ENCODE measurements around the gene CYTH2. TPM values are rescaled to one million over a fixed set of nuclear protein-coding genes. Genes with fewer than 3 reads are reported as not detected.
"Not testable (repeated sequence)": the region's sequence is repeated elsewhere in the genome, so short reads cannot be mapped to it uniquely, and the experiment has no call there.

The CYTH2 gene
- total RNA-seq, 2 donors from 2014 or later, result 68.3 to 75.6 TPM

- intact Hi-C loops (cut with DNase I, micrococcal nuclease), result loop anchor here in 1 of 2 donors (5.0 kb wide), 1 partner anchor 94 kb away; no protein-coding TSS in a partner anchor
- DNase-seq, ATAC-seq: not testable (repeated sequence)
Measured at GRCh38 chr19:48488478-48488877, 19.3 kb downstream of the CYTH2 start.

- intact Hi-C loops (cut with DNase I, micrococcal nuclease), result loop anchor here in 1 of 2 donors (5.0 kb wide), 1 partner anchor 93 kb away; no protein-coding TSS in a partner anchor
- ATAC-seq (peak; percentile 22), DNase-seq (peak; percentile 67 to 83)
Measured at GRCh38 chr19:48489608-48490216, 20.5 kb downstream of the CYTH2 start.

- intact Hi-C loops (cut with DNase I, micrococcal nuclease), result no loop called here
- DNase-seq (peak; percentile 52 to 64), ATAC-seq (no peak)
Measured at GRCh38 chr19:48490981-48491792, 22.0 kb downstream of the CYTH2 start.

GRCh38 chr19:48491793-48492123, 22.6 kb downstream of the CYTH2 start:
- intact Hi-C loops (cut with DNase I, micrococcal nuclease), result no loop called here
- ATAC-seq, result no peak
- no peak for DNase-seq

- ATAC-seq, result peak; percentile 79
- DNase-seq, result peak; percentile 96 to 98
- intact Hi-C loops (cut with DNase I, micrococcal nuclease), result no loop called here
Measured at GRCh38 chr19:48492925-48493717, 24.0 kb downstream of the CYTH2 start.

GRCh38 chr19:48493718-48494401, 24.7 kb downstream of the CYTH2 start:
- DNase-seq (peak in 1 of 2 donors; percentile 30), ATAC-seq (peak; percentile 4)
- intact Hi-C loops (cut with DNase I, micrococcal nuclease), result no loop called here

GRCh38 chr19:48495396-48495795, 26.2 kb downstream of the CYTH2 start:
- peak; percentile 18 for ATAC-seq
- DNase-seq, result no peak

GRCh38 chr19:48496959-48497727, 28.0 kb downstream of the CYTH2 start:
- ATAC-seq (no peak), DNase-seq (no peak)
- intact Hi-C loops (cut with DNase I, micrococcal nuclease), result no loop called here

More at GRCh38 chr19:48495396-48495795, 26.2 kb downstream of the CYTH2 start:
- intact Hi-C loops (cut with DNase I, micrococcal nuclease), result no loop called here

GRCh38 chr19:48497728-48498594, 28.8 kb downstream of the CYTH2 start:
- no peak for DNase-seq
- intact Hi-C loops (cut with DNase I, micrococcal nuclease), result no loop called here
- ATAC-seq, result no peak

GRCh38 chr19:48498595-48499311, 29.6 kb downstream of the CYTH2 start:
- ATAC-seq (no peak), DNase-seq (no peak)
- intact Hi-C loops (cut with DNase I, micrococcal nuclease), result no loop called here

GRCh38 chr19:48499316-48500090, 30.3 kb downstream of the CYTH2 start:
- intact Hi-C loops (cut with DNase I, micrococcal nuclease), result no loop called here
- DNase-seq (no peak), ATAC-seq (no peak)

GRCh38 chr19:48500830-48501493, 31.8 kb downstream of the CYTH2 start:
- ATAC-seq (no peak), DNase-seq (no peak)
- intact Hi-C loops (cut with DNase I, micrococcal nuclease), result no loop called here

- peak; percentile 73 for ATAC-seq
- DNase-seq, result peak; percentile 83 to 92
- intact Hi-C loops (cut with DNase I, micrococcal nuclease), result no loop called here
Measured at GRCh38 chr19:48501494-48502349, 32.6 kb downstream of the CYTH2 start.

GRCh38 chr19:48502350-48503018, 33.3 kb downstream of the CYTH2 start:
- intact Hi-C loops (cut with DNase I, micrococcal nuclease), result no loop called here
- no peak for DNase-seq

More at GRCh38 chr19:48502350-48503018, 33.3 kb downstream of the CYTH2 start:
- ATAC-seq, result no peak

Measured in left colon (tissue), 2 donors.